ENCODE measurements around the gene STXBP5.

DNA sequence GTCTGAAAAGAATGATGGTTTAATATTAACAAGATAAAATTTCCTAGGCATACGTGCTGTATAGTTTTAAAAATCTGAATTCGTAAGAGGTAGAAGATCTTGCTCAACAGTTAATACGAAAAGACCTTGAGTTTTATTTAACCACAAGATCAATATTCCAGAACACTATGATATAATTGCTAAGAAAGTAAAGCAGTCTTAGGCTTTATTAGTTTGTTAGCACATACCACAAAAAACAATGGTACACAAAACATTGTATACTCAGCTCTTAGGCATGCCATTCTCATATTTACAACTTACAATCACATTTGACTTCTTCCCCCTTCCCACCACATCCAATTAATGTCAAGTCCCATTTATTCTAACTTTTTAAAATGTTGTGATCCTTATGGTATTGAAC lies 24.4 kb upstream of the STXBP5 start:
- TF ChIP-seq SPI1 (IDR thresholded peaks at IDR 0.05; ENCODE audit: borderline replicate concordance, low read depth, low read length) (no peak), NFRKB (IDR thresholded peaks at IDR 0.05; ENCODE audit: low read depth) (no peak), SIX5 (IDR thresholded peaks at IDR 0.05; ENCODE audit: borderline replicate concordance in 1 of 2, insufficient read depth in 1 of 2, low read depth in 1 of 2, low read length in 2 of 2) (no peak), ZNF551 (CRISPR knock-in tag; IDR thresholded peaks at IDR 0.05) (no peak), TRIM24 (IDR thresholded peaks at IDR 0.05) (no peak), POLR2A (conservative IDR thresholded peaks at IDR 0.05) (no peak), DDX20 (tag; IDR thresholded peaks at IDR 0.05; ENCODE audit: low read depth) (no peak), CBX2 (IDR thresholded peaks at IDR 0.05; ENCODE audit: insufficient read depth, low read length, poor library complexity, severe bottlenecking) (no peak)
- TF ChIP-seq, protein P1, sequence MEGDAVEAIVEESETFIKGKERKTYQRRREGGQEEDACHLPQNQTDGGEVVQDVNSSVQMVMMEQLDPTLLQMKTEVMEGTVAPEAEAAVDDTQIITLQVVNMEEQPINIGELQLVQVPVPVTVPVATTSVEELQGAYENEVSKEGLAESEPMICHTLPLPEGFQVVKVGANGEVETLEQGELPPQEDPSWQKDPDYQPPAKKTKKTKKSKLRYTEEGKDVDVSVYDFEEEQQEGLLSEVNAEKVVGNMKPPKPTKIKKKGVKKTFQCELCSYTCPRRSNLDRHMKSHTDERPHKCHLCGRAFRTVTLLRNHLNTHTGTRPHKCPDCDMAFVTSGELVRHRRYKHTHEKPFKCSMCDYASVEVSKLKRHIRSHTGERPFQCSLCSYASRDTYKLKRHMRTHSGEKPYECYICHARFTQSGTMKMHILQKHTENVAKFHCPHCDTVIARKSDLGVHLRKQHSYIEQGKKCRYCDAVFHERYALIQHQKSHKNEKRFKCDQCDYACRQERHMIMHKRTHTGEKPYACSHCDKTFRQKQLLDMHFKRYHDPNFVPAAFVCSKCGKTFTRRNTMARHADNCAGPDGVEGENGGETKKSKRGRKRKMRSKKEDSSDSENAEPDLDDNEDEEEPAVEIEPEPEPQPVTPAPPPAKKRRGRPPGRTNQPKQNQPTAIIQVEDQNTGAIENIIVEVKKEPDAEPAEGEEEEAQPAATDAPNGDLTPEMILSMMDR (IDR thresholded peaks at IDR 0.05 in 2 of 3, conservative IDR thresholded peaks at IDR 0.05 in 1 of 3; ENCODE audit: insufficient read depth in 2 of 3, low read depth in 1 of 3, low read length in 3 of 3) = no peak

Measured in K562 (cell line).